M059J (cell line): ENCODE data around the gene CSRNP3. TPM values are rescaled to one million over a fixed set of nuclear protein-coding genes. Genes with fewer than 3 reads are reported as not detected.

Source experiments
- DNase-seq: peaks from one replicate; pipeline ENCODE4 v3.0.0-alpha.2; 2012; ENCODE audit warnings: low read depth
- total RNA-seq: library from RNA; depleted of rRNA; stranded (reverse); fragments of >200 nt; shearing (Covaris generic); gene quantifications from 2 replicates; pipeline ENCODE4 v1.2.3, GENCODE V29; 2014

The CSRNP3 gene
- total RNA-seq, 1 experiment from 2014 or later: 0.32 TPM

GRCh38 chr2:165544897-165545296 lies 75.4 kb downstream of the CSRNP3 start:
- DNase-seq: no peak

DNA sequence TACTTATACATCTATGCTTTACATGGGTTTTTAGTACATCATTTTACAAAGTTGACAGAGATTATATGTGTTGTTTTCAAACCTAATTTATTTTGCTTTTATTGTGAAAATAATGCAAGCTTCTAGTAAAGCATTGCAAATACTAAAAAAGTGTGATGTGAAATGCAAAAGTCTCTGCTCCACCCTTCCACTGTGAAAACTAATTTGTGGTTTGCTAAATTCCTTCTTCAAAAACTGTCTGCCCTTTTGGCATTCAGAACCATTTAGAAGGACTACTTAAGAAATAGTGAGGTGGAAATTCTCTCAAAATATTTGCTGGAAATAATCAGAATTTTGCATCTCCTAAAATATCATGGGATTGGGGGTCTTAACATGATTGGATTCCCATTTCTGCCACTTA lies 78.4 kb downstream of the CSRNP3 start:
- no peak for DNase-seq

GRCh38 chr2:165549619-165550018 lies 80.1 kb downstream of the CSRNP3 start:
- no peak for DNase-seq

GRCh38 chr2:165558832-165559231 lies 89.3 kb downstream of the CSRNP3 start:
- no peak for DNase-seq

- DNase-seq: no peak
Measured at GRCh38 chr2:165560377-165560988, 91.0 kb downstream of the CSRNP3 start.

- no peak for DNase-seq
Measured at GRCh38 chr2:165561516-165561915, 92.0 kb downstream of the CSRNP3 start.

GRCh38 chr2:165562233-165562632 lies 92.7 kb downstream of the CSRNP3 start:
- no peak for DNase-seq

GRCh38 chr2:165563468-165564225 lies 94.1 kb downstream of the CSRNP3 start:
- no peak for DNase-seq

DNA sequence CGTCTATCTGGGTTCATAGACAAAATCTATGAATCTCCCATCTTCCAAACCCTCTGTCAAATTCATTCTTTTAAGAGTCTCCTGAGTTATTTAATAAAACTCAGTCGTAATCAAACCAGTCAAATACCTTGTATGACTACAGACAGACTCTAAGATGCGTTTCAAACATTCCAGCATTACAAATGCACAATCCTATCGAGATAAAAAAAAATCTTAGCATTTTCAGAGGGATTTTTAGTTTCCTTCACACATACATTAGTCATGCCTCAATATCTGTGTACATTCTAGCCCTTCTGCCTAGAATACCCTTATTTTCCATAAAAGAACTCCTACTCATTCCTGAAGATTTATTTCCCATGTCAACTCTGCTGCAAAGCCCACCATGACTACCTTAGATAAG lies 96.5 kb downstream of the CSRNP3 start:
- DNase-seq: no peak

DNA sequence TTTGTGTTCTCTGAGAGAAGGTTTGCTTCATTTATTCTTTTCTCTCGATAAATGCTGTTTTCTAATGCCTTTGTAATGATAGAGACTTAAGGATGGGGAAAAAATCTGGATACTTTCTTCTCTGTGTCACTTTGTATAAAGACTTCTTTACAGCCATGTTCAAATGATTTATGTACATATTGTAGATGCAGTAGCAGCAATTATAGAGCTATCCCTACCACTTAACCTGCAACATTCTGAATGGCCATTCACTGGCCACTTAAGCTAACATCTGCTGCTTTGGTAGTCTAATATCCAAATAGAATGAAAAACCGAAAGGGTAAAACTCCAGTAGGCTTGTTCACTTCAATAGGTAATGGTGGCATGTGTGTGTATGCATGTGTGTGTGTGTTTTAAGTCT lies 97.8 kb downstream of the CSRNP3 start:
- DNase-seq: no peak

DNA sequence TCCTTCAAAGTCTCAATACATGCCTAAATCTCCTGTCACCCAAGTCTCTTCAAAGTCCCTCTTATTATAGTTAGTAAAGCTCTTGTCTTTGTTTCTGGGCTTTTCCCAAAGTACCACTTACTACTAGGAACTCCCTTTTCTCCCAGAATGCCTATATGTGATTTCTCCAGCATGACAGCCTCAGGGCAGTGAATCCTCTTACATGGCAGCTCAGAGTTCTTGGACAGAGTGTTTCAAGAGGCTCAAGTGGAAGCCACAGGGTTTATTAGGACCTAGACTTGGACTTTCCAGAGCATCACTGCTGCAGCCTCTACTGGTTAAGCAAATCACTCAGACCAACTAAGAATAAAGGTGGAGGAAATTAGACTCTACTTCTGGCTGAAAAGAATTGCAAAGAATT lies 98.9 kb downstream of the CSRNP3 start:
- DNase-seq: no peak

- DNase-seq: no peak
Measured at GRCh38 chr2:165571477-165571876, 102.0 kb downstream of the CSRNP3 start.

GRCh38 chr2:165572151-165572550 lies 102.7 kb downstream of the CSRNP3 start:
- DNase-seq: no peak

- DNase-seq: peak; percentile 42
Measured at GRCh38 chr2:165573534-165574461, 104.3 kb downstream of the CSRNP3 start.

DNA sequence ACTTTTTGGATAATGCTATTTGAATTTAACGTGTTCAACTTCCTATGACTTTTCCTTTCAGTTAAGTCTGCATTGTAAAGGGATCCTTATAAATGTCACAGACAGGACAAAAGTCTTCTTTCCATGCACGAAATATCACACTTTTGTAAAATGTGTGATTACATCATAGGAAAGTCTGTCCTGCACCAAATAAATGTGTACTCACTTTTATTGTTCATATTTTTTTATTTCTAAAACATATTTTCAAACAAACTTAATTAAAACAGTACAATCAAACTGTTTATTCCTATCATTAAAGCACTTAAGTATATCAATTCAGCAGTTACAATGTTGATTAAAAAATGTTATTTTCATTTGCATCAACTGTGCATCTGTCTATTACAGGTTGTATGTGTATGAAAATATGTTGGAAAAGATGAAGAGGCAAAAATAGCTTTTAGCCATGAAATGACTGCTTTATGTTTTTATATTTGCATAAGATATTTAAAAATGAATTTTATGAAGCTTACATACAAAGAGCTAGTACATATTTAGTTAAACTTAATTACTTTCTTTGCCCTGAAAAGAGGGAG lies 105.6 kb downstream of the CSRNP3 start:
- DNase-seq: no peak

- no peak for DNase-seq
Measured at GRCh38 chr2:165576409-165577154, 107.1 kb downstream of the CSRNP3 start.

DNA sequence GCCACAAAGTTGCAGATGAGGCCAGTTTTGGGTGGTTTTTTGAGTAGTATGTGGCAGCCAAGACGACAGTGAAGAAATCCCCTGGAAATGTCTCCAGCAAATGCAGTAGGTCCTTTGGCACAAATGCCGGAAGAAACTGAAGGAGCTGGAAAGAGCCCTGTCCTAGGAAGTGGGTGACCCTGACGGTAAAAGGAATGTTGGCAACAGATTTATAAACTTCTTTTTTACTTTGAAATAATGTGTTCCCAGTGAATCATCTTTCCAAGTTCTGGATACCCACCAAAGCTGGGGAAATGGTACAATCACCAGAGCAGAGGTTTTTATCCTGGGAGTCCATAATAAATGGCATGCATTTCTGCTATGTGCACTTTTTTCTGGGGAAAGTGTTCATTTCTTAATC lies 112.9 kb downstream of the CSRNP3 start:
- peak; percentile 60 for DNase-seq

DNA sequence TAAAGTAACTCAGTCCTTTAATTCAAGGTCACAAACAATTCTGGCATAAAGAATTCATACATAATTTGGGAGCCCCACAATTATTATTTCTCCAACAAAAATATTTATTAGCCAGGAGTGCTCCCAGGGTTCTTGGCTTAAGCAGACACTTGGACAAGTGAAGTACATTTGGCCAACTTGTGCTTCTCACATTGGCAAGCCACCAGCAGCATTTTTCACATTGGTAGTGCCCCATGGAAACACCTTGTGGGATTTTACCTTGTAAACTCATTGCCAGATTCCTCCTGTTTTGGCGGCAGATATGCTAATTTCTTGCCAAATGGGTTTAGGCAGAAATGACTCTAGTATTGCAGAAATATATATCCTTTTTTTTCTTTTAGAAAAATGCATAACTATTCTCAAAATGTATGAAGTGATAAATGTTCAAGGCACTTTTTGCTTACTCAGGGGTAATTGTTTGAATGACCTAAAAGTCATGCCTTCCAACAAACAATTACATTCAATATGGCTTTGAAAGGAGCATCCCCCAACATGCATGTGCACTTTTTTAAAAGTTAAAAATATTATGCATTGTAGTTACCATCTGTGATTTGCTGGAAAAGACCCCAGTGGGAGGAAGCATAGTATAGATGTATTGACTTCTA lies 113.5 kb downstream of the CSRNP3 start:
- DNase-seq: peak; percentile 5

GRCh38 chr2:165584126-165584654 lies 114.7 kb downstream of the CSRNP3 start:
- no peak for DNase-seq

DNA sequence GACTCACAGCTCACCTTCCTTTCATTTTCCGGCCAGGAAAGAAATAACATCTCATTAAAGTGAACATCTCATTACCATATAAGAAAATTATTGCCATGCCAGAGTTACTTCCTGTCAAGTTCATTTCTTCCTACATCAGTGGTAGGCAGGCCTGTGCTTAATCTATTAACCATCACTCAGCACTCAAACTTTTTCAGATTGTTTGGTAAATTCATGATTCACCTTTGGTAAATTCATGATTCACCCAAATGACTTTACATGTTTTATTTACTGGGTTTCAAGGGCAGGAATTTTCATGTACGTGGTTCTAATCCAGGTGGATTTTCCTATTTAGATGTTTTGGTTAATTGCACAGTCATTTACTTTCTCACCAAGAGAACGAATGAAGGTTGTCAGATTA lies 116.5 kb downstream of the CSRNP3 start:
- peak; percentile 45 for DNase-seq
